Midbrain (tissue), 1 donor: ENCODE results near the gene EXD3.
"Not testable (repeated sequence)": the region's sequence is repeated elsewhere in the genome, so short reads cannot be mapped to it uniquely, and the experiment has no call there.

Source experiments
- DNase-seq: peaks from one replicate; lab custom pipeline; 2025; lab: John Stamatoyannopoulos, UW

EXD3 gene

DNA sequence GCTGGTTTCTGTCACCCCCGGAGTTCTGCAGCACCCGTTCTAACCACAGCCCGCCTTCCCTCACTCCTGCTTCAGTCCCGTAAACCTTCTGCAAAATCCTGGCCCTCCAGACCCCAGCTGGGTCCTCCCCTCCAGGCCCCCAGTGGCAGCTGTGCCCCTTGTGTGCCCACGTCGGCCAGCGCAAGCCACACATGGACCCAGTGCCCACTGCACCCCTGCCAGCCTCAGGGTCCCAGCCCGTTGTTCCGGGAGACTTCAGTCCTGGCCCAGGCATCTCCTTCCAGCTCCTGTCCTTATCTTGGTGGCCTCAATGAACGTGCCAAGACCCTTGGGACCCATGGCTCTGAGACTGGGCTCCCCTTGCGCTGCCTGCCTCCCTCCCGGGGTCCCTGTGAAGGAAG, 43.2 kb downstream of the EXD3 start:
- DNase-seq: no peak

DNA sequence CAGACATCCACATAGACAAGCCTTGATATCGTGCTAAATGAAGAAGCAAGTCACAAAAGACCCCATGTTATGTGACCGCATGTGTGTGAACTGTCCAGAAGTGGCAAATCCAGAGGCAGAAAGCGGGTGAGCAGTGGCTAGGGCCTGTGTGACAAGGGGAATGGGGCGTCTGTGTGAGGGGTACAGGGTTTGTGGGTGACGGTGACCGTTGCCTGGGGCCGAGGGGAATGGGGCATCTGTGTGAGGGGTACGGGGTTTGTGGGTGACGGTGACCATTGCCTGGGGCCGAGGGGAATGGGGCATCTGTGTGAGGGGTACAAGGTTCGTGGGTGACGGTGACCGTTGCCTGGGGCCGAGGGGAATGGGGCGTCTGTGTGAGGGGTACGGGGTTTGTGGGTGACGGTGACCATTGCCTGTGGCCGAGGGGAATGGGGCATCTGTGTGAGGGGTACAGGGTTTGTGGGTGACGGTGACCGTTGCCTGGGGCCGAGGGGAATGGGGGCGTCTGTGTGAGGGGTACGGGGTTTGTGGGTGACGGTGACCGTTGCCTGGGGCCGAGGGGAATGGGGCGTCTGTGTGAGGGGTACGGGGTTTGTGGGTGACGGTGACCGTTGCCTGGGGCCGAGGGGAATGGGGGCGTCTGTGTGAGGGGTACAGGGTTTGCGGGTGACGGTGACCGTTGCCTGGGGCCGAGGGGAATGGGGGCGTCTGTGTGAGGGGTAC, 44.1 kb downstream of the EXD3 start:
- DNase-seq: not testable (repeated sequence)

DNA sequence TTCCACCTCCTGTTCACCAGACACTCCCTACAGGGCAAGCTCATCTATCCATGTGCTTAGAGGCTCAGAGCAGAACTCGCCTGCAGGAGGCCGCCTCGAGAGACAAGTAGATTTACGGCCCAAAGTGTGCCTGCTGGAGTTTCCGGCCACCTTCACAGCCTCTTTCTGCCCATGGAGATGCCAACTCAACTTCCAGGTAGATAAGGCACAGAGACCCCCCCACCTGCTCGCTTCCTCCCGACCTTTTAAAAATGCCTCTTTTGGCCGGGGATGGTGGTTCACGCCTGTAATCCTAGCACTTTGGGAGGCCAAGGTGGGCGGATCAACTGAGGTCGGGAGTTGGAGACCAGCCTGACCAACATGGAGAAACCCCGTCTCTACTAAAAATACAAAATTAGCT, 46.6 kb downstream of the EXD3 start:
- no peak for DNase-seq

DNA sequence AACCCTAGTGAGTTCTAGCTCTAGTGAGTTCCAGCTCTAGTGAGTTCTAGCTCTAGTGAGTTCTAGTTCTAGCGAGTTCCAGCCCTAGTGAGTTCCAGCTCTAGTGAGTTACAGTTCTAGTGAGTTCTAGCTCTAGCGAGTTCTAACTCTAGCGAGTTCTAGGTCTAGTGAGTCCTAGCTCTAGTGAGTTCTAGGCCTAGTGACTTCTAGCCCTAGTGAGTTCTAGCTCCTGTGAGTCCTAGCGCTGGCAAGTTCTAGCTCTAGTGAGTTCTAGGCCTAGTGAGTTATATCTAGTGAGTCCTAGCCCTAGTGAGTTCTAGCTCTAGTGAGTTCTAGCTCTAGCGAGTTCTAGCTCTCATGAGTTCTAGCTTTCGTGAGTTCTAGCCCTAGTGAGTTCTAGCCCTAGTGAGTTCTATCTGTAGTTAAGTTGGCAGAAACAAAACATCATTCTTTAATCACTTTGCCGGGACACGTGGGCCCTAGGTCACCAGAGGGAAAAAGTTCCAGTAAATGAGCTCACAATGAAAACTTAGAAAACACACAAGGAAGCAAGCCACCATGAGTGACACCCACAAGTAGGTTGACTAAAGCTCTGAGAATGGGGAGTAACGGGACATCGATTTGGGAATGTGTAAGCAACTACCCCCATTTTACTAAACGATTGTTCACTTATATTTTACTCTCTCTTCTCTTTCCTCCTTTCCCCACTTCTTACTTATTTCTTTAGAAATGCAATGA, 47.5 kb downstream of the EXD3 start:
- DNase-seq: no peak

DNA sequence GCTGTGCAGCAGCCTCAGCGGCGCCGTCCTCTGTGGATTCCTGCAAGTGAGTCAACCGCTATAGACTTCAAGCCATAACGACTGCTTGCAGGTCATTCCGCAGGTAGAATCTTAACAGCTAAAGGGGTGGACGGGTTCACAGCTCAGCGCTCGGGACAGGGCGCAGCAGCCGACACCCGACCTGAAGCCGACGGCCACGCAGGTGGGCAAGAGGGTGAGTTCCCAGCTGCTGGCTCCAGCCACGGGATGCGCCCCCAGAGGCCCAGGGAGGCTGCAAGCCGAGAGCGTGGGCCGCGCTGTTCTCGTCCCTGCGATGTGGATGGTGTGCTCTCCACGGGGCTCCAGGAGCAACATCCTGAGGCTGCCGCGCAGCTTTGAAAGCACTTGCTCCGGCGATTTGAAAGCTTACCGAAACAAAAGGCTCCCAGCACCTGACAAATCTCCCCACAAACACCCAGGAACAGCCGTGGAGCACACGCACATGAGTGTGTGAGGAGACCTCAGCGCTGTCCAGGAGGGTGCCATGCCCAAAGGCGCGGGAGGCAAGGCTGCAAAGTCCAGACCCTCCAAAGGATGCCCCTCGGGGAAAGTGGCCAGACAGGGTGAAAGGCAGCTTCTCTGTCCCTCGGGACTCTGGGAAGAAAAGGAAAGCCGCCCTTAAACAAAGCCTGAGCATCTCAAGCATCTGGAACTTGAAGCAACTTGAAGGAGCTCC, 48.7 kb downstream of the EXD3 start:
- DNase-seq: no peak

DNA sequence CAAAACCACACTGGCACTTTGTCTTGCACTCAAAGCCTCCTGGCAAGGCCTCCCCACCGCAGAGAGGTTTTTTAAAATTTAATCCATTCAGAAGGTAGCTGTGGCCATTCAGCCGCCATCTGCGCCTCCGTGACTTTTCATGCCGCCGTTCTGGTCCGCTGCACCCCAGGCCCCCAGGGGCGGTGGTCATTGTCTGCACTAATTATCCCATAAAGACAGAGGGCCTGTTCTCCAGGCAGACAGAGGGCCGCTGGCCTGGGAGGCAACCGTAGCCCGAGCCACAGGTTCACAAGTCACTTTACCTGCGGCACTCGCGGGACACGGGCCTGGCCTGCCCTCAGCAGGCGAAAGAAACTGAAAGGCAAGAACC, 49.4 kb downstream of the EXD3 start:
- DNase-seq: no peak

DNA sequence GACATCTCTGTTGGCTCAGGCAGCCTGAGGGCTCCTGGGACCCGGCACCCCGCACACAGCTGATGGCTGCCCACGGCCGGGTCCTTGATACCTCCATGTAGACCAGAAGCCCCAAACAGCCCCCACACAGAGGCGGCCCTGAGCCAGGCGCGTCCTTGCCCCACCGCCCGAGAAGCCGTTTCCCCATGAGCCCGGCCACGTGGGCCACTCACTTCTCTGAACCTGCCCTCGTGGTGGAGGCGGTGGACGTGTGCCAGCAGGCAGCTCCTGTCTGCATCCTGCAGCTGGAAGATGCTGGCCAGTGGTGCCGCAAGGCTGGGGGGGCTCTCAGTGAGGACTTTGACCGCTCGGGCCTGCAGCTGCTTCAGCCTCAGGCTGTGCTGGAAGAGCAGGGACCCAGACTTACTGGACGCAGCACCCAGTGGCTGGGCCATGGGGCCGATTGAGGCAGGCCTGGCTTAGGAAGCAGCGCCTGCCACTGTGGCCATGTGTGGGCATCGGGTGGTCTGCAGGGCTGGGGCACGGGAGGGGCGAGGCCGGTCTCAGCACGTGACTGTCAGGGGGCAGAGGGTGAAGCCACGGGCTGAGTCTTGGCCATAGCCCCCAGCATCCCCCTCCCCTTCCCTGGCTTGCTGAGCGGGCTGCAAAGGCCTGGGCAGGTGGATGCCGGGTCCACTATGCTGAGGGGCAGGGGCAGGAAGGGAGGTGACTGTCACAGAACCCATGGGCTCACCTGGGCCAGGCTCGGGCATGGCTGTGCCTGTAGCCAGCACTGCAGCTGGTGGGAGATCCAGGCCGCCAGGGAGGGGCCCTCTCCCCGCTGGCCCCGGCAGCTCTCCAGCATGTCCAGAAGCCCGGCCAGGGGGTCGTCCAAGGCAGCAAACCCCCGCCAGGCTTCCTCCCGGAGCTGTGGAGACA, 50.0 kb downstream of the EXD3 start:
- no peak for DNase-seq

DNA sequence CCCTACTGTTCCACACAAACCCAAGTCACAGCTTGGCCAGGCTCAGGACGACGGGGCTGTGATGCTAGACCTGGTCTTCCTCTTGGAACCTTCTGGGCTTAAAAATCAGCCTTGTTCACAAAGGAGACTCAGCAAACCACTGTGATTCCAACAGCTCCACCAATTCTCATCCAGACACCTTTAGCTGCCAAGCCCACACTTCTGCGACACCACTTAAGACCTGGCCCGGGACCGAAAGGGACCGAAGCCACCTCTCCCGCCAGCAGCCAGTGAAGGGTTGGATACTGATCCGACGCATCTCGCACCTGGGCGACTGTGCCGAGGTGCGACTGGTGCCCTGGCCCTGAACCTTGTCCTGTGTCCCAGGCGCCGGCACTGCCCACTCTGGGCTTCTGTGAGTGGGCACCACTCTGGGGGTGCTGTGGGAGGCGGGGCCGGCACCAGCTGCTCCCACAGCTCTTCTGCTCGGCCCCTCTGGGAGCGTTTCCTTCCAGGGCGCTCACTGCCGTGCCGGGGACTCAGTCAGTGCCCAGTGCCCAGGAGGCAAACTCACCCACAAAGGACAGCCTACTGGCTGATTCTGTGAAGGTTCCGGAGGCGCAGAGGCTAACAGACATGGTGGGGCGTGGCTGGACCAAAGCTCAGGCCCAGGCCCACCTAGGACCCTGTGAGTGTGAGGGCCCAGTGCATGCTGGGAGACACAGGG, 50.9 kb downstream of the EXD3 start:
- DNase-seq: no peak

DNA sequence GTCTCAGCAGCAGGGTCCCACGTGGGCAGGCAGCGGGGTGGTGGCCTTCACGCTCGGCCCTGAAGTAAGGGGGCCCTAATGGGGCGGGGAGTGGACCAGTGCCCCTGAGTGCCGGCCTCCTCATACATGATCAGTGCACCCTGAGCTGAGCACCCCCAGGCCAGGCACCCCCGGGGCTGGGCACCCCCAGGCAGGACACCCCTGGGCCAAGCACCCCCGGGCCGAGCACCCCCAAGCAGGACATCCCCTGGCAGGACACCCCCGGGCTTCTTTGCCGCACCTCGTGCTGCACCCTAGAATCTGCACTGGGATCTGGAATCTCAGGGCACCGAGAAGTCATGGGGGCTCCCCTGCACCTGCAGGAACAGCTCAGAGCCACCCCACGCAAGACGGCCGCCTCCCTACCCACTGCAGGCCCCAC, 51.4 kb downstream of the EXD3 start:
- DNase-seq: no peak

DNA sequence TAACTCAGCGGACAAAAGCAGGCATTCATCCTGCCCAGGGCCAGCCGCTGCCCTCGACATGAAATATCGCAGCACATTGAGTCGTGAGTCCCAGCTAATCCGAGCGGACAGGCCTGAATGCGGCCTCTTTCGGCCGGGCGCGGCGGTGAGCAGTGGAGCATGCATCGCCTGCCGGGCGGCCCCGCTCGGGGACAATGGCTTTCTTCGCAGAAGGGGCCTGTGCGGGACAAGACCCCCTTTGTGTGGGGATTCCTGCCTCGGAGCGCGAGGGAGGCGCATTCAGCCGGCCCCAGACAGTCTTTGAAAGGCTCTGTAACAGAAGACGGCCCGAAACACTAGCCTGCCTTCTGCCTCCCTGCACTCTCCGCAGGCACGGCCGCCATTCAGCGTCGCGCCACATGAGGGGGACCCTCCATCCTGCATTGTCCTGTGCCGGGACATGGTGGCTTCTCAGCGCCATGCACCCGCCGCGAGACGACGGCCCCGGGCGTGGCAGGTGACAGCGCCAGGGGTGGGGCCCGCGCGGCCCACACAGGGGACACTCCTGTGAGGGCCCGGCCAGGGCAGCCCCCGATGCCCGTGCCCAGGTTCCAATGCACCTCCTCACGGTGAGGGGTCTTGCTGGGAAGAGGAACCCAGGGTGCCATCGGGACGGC, 52.0 kb downstream of the EXD3 start:
- DNase-seq: peak; percentile 30

DNA sequence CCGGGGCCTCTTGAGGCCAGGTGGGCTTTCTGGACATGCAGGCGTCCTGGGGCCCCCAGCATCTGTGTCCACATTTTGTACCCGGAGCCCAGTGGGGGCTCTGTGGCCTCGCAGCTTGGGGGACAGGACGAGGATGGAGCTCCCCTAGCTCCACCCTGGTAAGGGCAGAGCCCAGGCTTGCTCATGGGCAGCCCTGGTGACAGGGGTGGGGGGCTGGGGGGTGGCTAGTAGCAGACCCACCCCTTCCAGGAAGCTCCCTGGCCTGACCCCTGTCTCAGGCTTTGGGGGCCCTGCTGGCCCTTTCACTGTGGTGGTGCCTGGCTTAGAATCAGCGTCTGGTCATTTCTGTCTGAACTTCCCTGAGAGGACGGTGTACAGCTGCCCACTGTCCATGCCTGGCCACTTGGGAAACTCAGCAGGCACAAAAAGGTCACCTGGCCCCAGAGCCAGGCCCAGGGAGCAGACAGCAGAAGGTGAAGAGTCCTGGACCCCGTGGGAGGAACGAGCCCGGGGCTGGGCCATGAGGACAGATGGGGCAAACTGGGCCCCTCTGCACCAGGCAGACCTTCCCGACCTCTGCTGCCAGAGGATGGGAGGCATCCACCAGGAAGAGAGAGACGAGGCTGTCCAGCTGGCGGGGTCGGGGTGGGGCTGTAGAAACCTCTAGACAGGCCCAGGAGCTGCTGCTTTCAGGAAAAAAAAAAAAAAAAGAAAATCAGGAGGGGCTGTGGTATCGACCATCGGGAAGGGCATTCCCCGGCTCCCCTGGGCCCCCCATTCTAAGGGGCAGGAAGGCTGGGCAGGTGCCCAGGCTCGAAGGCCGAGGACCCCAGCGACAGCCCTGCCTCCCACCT, 52.8 kb downstream of the EXD3 start:
- DNase-seq: no peak

DNA sequence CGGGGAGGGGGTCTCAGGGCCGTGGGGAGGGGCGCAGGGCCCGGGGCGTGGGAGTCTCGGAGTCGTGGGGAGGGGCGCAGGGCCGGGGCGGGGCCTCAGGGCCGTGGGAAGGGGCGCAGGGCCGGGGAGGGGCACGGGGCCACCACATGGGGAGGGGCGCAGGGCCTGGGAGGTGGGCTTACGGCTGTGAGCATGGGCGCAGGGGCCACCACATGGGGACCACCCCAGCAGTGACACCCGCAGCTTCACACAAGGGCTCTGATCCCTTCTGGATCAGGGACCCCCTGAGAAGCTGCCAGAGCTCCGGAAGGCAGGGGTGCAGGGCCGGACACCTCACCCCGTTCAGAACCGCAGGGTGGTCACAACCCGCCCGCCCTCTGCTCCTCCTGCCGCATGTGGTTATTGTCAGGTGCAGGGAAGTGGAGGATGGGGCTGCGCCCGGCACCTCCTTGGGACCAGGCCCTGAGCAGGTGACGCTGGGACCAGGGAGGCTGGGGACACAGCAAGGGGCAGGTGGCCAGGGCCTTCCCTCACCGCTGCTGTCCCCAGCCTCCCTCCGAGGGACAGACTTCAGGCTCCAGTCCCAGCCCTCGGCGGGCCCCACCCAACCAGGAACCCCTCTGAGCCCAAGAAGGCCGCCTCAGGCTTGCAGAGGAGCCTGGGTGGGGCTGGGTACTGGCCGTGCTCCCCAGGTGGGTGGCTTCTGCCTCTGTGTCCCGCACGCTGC, 53.7 kb downstream of the EXD3 start:
- DNase-seq: no peak

DNA sequence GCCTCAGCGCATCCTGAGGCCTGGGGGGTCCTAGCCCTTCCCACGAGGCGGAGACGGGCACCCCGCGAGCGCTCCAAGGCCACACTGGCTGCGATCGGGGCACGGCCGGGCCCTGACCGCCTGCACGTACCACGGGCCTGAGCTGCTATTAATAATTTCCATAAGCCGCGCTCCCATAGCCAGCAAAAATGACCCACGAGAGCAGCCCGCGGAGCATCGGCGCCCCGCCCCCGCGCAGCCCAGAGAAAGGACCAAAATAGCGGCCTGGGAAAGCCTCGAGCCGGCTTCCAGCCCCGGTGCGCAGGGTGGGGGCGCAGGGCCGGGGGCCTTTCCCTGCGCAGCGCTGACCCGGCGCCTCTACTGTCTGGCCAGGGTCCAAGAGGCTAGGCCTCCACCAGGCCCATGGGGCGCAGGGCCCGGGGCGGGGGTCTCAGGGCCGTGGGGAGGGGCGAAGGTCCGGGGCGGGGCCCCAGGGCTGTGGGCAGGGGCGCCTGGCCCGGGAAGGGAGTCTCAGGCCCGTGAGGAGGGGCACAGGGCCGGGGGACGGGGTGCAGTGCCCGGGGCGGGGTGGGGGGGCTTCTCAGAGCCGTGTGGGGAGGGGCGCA, 54.4 kb downstream of the EXD3 start:
- no peak for DNase-seq

DNA sequence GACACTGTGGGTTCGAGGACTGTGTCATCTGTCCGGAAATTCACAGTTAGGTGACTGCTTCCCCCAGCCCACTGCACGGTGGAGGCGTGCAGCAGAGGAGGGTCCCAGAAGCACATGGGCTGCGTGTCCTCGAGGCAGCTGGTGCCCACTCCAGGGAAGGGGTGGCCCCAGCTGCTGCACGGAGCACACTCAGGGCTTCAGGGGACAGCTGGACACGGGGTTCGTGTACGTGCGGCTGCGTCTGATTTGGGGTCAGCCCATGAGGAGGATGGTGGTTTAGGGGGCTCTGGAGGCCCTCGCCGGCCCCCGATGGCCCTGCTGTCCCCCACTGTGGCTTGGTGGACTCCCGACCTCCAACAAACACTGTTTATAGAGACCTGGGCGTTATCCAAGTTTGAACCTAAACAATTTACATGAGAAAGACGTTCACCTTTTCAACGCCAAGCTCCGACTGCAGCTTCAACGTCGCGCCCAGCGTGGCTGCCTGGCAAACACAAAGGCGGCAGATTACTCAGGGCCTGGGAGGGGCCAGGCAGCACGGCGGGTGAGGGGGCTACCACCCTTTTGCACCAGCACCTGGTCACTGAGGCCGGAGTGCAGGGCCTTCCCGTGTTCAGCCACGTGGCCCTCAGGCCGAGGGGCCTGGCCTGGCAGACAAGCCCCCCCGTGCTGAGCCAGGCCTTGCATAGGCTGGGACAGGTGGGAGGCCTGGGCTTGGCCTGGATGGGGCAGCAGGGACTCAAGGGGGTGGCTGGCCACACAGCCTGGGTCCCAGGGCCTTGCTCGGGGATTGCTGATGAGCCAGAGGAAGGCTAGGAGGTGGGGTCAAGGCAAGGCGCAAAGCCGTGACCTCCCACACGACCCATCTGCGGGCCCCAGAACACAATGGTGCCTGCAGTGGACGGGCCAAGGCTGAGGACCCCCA, 55.2 kb downstream of the EXD3 start:
- DNase-seq: no peak

DNA sequence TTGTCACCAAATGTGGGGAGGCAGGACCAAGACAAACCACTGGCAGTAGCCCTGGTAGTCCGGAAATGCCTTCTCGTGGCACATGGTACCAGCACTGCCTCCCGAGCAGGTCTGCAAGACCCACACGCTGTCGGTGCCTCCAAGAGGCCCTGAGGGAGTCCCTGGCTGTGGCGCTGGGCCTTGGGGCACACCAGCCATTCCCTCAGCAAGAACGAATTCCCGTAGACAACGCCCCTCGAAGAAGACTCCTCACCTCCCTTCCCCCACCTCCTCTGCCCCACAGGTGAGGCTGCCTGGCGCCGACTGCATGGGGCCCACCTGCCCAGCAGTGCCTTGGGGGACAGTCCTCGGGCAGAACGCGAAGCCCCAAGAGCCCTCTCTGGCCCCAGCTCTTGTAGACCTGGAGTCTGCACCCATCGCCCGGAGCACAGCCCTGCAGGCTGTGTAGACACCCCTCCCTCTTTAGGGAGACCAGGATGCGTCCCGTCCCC, 56.0 kb downstream of the EXD3 start:
- DNase-seq: no peak

DNA sequence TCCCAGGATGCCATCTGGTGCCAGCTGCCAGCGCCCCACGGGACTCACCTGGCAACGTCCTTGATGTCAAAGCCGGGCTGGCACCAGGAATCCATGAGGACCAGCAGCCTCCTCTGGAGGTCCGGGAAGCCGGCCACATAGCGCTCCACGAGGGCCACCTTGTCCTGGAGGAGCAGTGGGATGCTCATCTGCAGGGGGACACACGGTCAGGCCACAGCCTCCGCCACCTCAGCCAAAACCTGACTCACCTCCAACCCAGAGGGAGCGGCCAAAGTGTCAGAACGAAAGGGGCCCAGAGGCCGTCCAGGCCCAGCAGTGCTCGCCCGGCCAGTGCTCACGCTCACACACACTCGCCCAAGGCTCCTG, 56.5 kb downstream of the EXD3 start:
- no peak for DNase-seq
